ENCODE data around the gene MRPL2.

GRCh38 chr6:43021270-43022047 lies 37.8 kb downstream of the MRPL2 start, which contains the start of gene RRP36:
- TF ChIP-seq CTCF (tag by site-specific recombination; IDR thresholded peaks at IDR 0.05) (no peak), TCF7L2 (IDR thresholded peaks at IDR 0.05; ENCODE audit: borderline replicate concordance, low read depth, low read length) (no peak), ZNF549 (tag by site-specific recombination; IDR thresholded peaks at IDR 0.05) (no peak), ZNF121 (tag by site-specific recombination; IDR thresholded peaks at IDR 0.05) (no peak), ELK4 (IDR thresholded peaks at IDR 0.05; ENCODE audit: borderline replicate concordance, low read depth, low read length) (no peak), PATZ1 (tag by site-specific recombination; IDR thresholded peaks at IDR 0.05) (peak; percentile 69), ZSCAN5A (tag by site-specific recombination; IDR thresholded peaks at IDR 0.05) (no peak), ZNF18 (tag by site-specific recombination; IDR thresholded peaks at IDR 0.05) (no peak), ZNF530 (tag by site-specific recombination; IDR thresholded peaks at IDR 0.05; ENCODE audit: low read depth) (no peak), ZNF10 (tag by site-specific recombination; IDR thresholded peaks at IDR 0.05) (no peak), ZNF580 (tag by site-specific recombination; IDR thresholded peaks at IDR 0.05) (no peak)

All from HEK293 (cell line).